Adrenal gland (tissue), 12 donors: ENCODE results near the gene ABHD15. TPM values are rescaled to one million over a fixed set of nuclear protein-coding genes. Genes with fewer than 3 reads are reported as not detected.

Experiments used
- DNase-seq, 7 donors: peaks; one replicate each; pipeline ENCODE4 v3.0.0-alpha.2; 2019 to 2020
- H3K27ac ChIP-seq, 5 donors: fragments of 200-600 bp; sonication (generic) in 4 of 5; 1 replicate in 3 of 5; 2 replicates in 2 of 5; pipeline versions ENCODE4 v1.5.1 to v1.8.0; 2016 to 2020; ENCODE audit warnings: mild to moderate bottlenecking in 1 of 5
- H3K27me3 ChIP-seq: fragments of 200-600 bp; 2 replicates; pipeline ENCODE4 v1.8.0; 2021
- H3K36me3 ChIP-seq, 2 donors: fragments of 200-600 bp; replicated peaks in 1 of 2; 1 replicate in 1 of 2; 2 replicates in 1 of 2; pipeline versions ENCODE4 v1.5.1 to v1.8.0; 2018 to 2022
- H3K4me1 ChIP-seq, 2 donors: fragments of 200-600 bp; replicated peaks in 1 of 2; 1 replicate in 1 of 2; 2 replicates in 1 of 2; pipeline versions ENCODE4 v1.5.1 to v1.8.0; 2018 to 2021
- H3K4me3 ChIP-seq, 4 donors: fragments of 200-600 bp; sonication (generic) in 3 of 4; one replicate each; pipeline ENCODE4 v1.5.1; 2016 to 2018
- H3K9me3 ChIP-seq, 3 donors: fragments of 200-600 bp; sonication (generic) in 1 of 3; replicated peaks in 1 of 3; 1 replicate in 2 of 3; 2 replicates in 1 of 3; pipeline versions ENCODE4 v1.5.1 to v1.8.0; 2016 to 2021
- CTCF ChIP-seq, 6 experiments: fragments of 450-650 bp in 4 of 6; fragments of 200-600 bp in 2 of 6; sonication (generic) in 1 of 6; IDR thresholded peaks; 1 replicate in 5 of 6; 2 replicates in 1 of 6; pipeline versions ENCODE4 v1.5.1 to v1.8.0; 2016 to 2021; ENCODE audit warnings: antibody characterized with exemption in 6 of 6, mild to moderate bottlenecking in 2 of 6, moderate library complexity in 1 of 6
- POLR2A ChIP-seq, 2 donors: fragments of 450-650 bp; IDR thresholded peaks; one replicate each; pipeline ENCODE4 v1.6.1; 2017; ENCODE audit warnings: antibody characterized with exemption in 2 of 2, mild to moderate bottlenecking in 2 of 2, moderate library complexity in 1 of 2
- WGBS, 4 donors: extraction: QIAGEN DNeasy Blood & Tissue Kit in 2 of 4; methylation state at CpG; one replicate each; pipeline versions ENCODE4 v1.1.5 to v1.1.7; 2013 to 2017; 5-methylcytosine and 5-hydroxymethylcytosine counted together
- intact Hi-C, 2 donors: fragments of 100-400 bp; cut with DNase I; formaldehyde crosslinking; loops; one replicate each; pipeline versions ENCODE4 v1.14.1 to v1.15.0; 2022 to 2023
- polyA plus RNA-seq, 3 donors: library from polyadenylated mRNA; stranded (reverse); fragments of 200-250 nt in 2 of 3; fragments of 350-450 nt in 1 of 3; fragmentation: Illumina TruSeq in 1 of 3; extraction: RNeasy Lipid Tissue Mini Kit (QIAGEN cat#74804) in 1 of 3; gene quantifications; one replicate each; pipeline ENCODE4 v1.2.3, GENCODE V29; 2013 to 2014
- total RNA-seq, 9 donors: library from RNA; depleted of rRNA in 4 of 9; stranded (reverse); fragments of >200 nt in 4 of 9; fragments of 120-200 nt in 1 of 9; fragmentation: NEBNext Ultra II Directional in 1 of 9; extraction: Animal tissue kit (Norgen Biotek cat#: 25700) in 1 of 9; gene quantifications; one replicate each; pipeline versions ENCODE4 v1.1.0 to v1.2.4, GENCODE V29; 2013 to 2023
- donor health status: healthy with polysubstance abuse.
- donor health status: Bipolar disorder and iron deficiency.
- donor health status: DM: yes; HTN: yes; CAD: no.
- donor health status: DM: no; HTN: no; CAD: no.
- donor health status: DM: no; HTN: no; CAD: no.
- donor health status: DM: yes; HTN: yes; CAD: no.

Gene ABHD15
- total and polyA plus RNA-seq, 12 donors, result 2.9 to 11.1 (median 6.2) TPM

- 91 to 100% (median 97%) methylated on average over 6 to 13 of the region's 13 CpGs for WGBS, 4 donors
- Histone ChIP-seq H3K36me3 (peaks cover 0 to 26% of the 10 kb centered on the region in 2 donors), H3K27ac (no peak overlapping the region)
Measured at GRCh38 chr17:29582772-29583171, 15.9 kb upstream of the ABHD15 start.

GRCh38 chr17:29582254-29582765, 15.5 kb upstream of the ABHD15 start:
- intact Hi-C loops, result loop anchor here in 1 of 2 donors (5.0 kb wide), 1 partner anchor 35 kb away; no protein-coding TSS in a partner anchor
- peaks cover 0 to 4% of the 10 kb centered on the region in 2 donors for H3K4me1 ChIP-seq
- H3K27me3 ChIP-seq, result no peaks in the 10 kb centered on the region
- no peaks in the 10 kb centered on the region for H3K9me3 ChIP-seq
- peaks cover 0 to 30% of the 10 kb centered on the region in 2 donors for H3K36me3 ChIP-seq
- H3K27ac ChIP-seq, result no peak overlapping the region
- DNase-seq, result no peak
- H3K4me3 ChIP-seq, result no peak overlapping the region
- no peak for TF ChIP-seq POLR2A (IDR thresholded peaks at IDR 0.05)
- TF ChIP-seq CTCF (IDR thresholded peaks at IDR 0.05), result no peak
- 85 to 89% (median 88%) methylated on average over 9 to 10 of the region's 10 CpGs for WGBS, 4 donors

More at GRCh38 chr17:29582772-29583171, 15.9 kb upstream of the ABHD15 start:
- intact Hi-C loops, result loop anchor here in 1 of 2 donors (5.0 kb wide), 1 partner anchor 35 kb away; no protein-coding TSS in a partner anchor
- DNase-seq, result peak in 2 of 7 donors; percentile 17 to 18
- Histone ChIP-seq H3K4me1 (peaks cover 0 to 9% of the 10 kb centered on the region in 2 donors), H3K9me3 (no peaks in the 10 kb centered on the region), H3K27me3 (no peaks in the 10 kb centered on the region), H3K4me3 (no peak overlapping the region)
- TF ChIP-seq CTCF (IDR thresholded peaks at IDR 0.05) (no peak), POLR2A (IDR thresholded peaks at IDR 0.05) (no peak)

GRCh38 chr17:29581583-29582253, 14.9 kb upstream of the ABHD15 start:
- peaks cover 0 to 35% of the 10 kb centered on the region in 2 donors for H3K36me3 ChIP-seq
- DNase-seq, result peak in 3 of 7 donors; percentile 14 to 23 (median 20)
- H3K27ac ChIP-seq, result no peak overlapping the region
- no peak overlapping the region for H3K4me3 ChIP-seq
- H3K27me3 ChIP-seq, result no peaks in the 10 kb centered on the region
- TF ChIP-seq POLR2A (IDR thresholded peaks at IDR 0.05) (no peak), CTCF (IDR thresholded peaks at IDR 0.05) (no peak)
- intact Hi-C loops, result loop anchor here in 1 of 2 donors (5.0 kb wide), 1 partner anchor 36 kb away; no protein-coding TSS in a partner anchor
- WGBS, 4 donors, result 88 to 93% (median 89%) methylated on average over 3 to 20 of the region's 20 CpGs
- H3K9me3 ChIP-seq, result no peaks in the 10 kb centered on the region
- H3K4me1 ChIP-seq, result no peaks in the 10 kb centered on the region

GRCh38 chr17:29579866-29580771, 13.3 kb upstream of the ABHD15 start:
- Histone ChIP-seq H3K27ac (no peak overlapping the region), H3K4me3 (no peak overlapping the region), H3K9me3 (no peaks in the 10 kb centered on the region), H3K27me3 (no peaks in the 10 kb centered on the region), H3K36me3 (peaks cover 0 to 51% of the 10 kb centered on the region in 2 donors), H3K4me1 (no peaks in the 10 kb centered on the region)
- DNase-seq, result peak; percentile 80 to 95 (median 86)
- intact Hi-C loops, result loop anchor here (5.0 kb wide), 2 partner anchors 32 to 37 kb away; no protein-coding TSS in a partner anchor
- WGBS, 4 donors, result 61 to 80% (median 63%) methylated on average over 11 to 15 of the region's 15 CpGs
- peak; percentile 80 to 94 (median 92) for TF ChIP-seq CTCF (IDR thresholded peaks at IDR 0.05)
- no peak for TF ChIP-seq POLR2A (IDR thresholded peaks at IDR 0.05)
